PC-9 (cell line): ENCODE results near the gene C3orf33. TPM values are rescaled to one million over a fixed set of nuclear protein-coding genes. Genes with fewer than 3 reads are reported as not detected.

Experiments used
- BruUV-seq: library from RNA; stranded (reverse); fragments of 400-500 nt; replicated peaks from 2 replicates; lab custom pipeline; 2021; lab: Mats Ljungman, UMichigan
- CTCF ChIA-PET: fragments of 300-600 bp; sonication (Branson Sonifier 250); formaldehyde crosslinking; loops from one replicate; lab custom pipeline; 2022; ENCODE audit warnings: antibody characterized with exemption; lab: Charles Lee
- POLR2A ChIA-PET: fragments of 300-600 bp; sonication (Branson Sonifier 250); formaldehyde crosslinking; loops from one replicate; lab custom pipeline; 2022; ENCODE audit warnings: antibody characterized with exemption; ENCODE audit not compliant: unreplicated experiment; lab: Charles Lee
- DNase-seq, 2 experiments: peaks; one replicate each; pipeline versions ENCODE4 v3.0.0 to v3.0.0-alpha.2; 2015 to 2022; ENCODE audit warnings: mixed read lengths in 1 of 2
- H2AFZ ChIP-seq: fragments of 200-600 bp; sonication (generic); 2 replicates; pipeline ENCODE4 v1.8.1; 2017; ENCODE audit warnings: antibody characterized with exemption
- H3F3A ChIP-seq: fragments of 200-600 bp; sonication (generic); 2 replicates; pipeline ENCODE4 v1.8.1; 2017; ENCODE audit warnings: antibody characterized with exemption, mild to moderate bottlenecking, low read depth; ENCODE audit not compliant: insufficient read depth
- H3K27ac ChIP-seq: fragments of 200-600 bp; sonication (generic); 2 replicates; pipeline ENCODE4 v1.6.1; 2016; ENCODE audit warnings: mixed run types
- H3K27me3 ChIP-seq: fragments of 200-600 bp; sonication (generic); 2 replicates; pipeline ENCODE4 v1.6.1; 2016; ENCODE audit warnings: low read depth, mixed run types; ENCODE audit not compliant: insufficient read depth
- H3K36me3 ChIP-seq: fragments of 200-600 bp; sonication (generic); 2 replicates; pipeline ENCODE4 v1.6.1; 2016; ENCODE audit warnings: low read depth, mixed run types
- H3K4me1 ChIP-seq: fragments of 200-600 bp; sonication (generic); replicated peaks from 2 replicates; pipeline ENCODE4 v1.6.1; 2016; ENCODE audit warnings: mixed run types; ENCODE audit not compliant: insufficient read depth
- H3K4me2 ChIP-seq: fragments of 200-600 bp; sonication (generic); 2 replicates; pipeline ENCODE4 v1.6.1; 2017; ENCODE audit warnings: mixed run types
- H3K4me3 ChIP-seq: fragments of 200-600 bp; sonication (generic); 2 replicates; pipeline ENCODE4 v1.6.1; 2016; ENCODE audit warnings: mixed run types
- H3K79me2 ChIP-seq: fragments of 200-600 bp; sonication (generic); 2 replicates; pipeline ENCODE4 v1.6.1; 2017; ENCODE audit warnings: low read depth, mixed run types
- H3K9me2 ChIP-seq: fragments of 200-600 bp; sonication (generic); 2 replicates; pipeline ENCODE4 v1.8.1; 2017; ENCODE audit warnings: mild to moderate bottlenecking; ENCODE audit not compliant: insufficient read depth
- H3K9me3 ChIP-seq: fragments of 200-600 bp; sonication (generic); 2 replicates; pipeline ENCODE4 v1.8.1; 2016; ENCODE audit warnings: low read depth; ENCODE audit not compliant: insufficient read depth
- H4K20me1 ChIP-seq: fragments of 200-600 bp; sonication (generic); 2 replicates; pipeline ENCODE4 v1.8.1; 2017; ENCODE audit not compliant: insufficient read depth
- CTCF ChIP-seq: fragments of 200-600 bp; sonication (generic); conservative IDR thresholded peaks from 2 replicates; pipeline ENCODE4 v1.6.1; 2017; ENCODE audit warnings: mixed run types, antibody characterized with exemption, mild to moderate bottlenecking, moderate library complexity
- EZH2 ChIP-seq: fragments of 200-600 bp; sonication (generic); IDR thresholded peaks from 2 replicates; pipeline ENCODE4 v1.8.0; 2017; ENCODE audit warnings: antibody characterized with exemption, low read depth
- intact Hi-C: fragments of 100-400 bp; cut with micrococcal nuclease; formaldehyde crosslinking; loops from one replicate; pipeline ENCODE4 v1.10.0; 2022; ENCODE audit not compliant: unreplicated experiment
- total RNA-seq: library from RNA; stranded (reverse); gene quantifications from 2 replicates; pipeline ENCODE4 v1.2.3, GENCODE V29; 2021

C3orf33 gene
- total RNA-seq, 1 experiment from 2014 or later: 1.1 TPM

DNA sequence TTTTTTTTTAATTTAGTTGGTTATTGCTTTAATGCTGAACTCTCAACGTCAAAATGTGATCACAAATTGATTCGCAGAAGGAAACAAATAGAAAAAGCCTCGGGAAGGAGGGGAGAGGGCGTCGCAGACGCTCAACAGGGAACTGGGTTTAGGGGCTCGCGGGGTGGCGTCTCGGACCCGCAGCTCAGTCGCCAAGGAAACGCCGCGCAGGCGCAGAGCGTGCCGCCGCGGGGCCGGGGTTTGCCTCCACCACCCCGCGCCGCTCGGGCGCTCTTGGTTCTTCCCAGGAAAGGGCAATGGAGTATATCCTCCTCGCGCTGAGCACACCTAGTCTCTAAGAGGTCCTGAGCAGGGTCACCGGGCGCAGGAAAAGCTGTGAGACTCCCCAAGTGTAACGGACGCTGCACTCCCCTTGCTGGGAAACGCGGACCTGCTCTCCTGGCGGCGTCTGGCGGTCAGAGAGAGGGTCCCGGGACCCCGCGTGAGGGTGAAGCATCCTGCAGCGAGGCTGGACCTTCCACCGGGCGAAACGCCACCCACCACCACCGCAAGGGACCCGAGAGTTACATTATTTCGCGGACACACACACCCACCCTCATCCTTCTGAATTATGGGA lies 62.0 kb downstream of the C3orf33 start:
- intact Hi-C loops: loop anchor here (2.0 to 10.0 kb wide), 3 partner anchors 61 to 128 kb away; partner anchors contain the start of genes C3orf33, GMPS and SLC33A1
- CTCF ChIA-PET: no interaction called here

DNA sequence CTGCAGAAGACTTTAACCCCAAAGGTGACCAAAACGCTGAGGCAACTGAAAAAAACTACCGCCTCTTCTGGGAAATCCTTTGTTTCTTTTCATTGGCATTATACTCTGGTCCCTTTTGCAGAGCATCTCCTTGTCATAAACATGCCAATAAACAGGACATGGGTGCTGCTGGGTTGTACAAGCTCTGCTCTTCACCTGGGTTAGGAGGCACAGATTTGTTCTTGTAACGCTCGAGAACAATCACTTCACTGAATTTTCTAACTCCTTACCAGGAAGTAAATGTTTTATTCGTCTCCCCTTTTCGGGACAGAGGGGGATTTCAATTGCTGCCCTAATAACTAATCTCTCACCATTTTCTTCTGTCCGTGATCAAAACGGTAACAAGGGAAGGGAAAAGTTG lies 62.5 kb downstream of the C3orf33 start:
- Histone ChIP-seq H3F3A (peaks cover 2% of the 10 kb centered on the region; the same call in 1 of the 2 replicates), H3K27ac (no peak overlapping the region), H3K4me1 (peaks cover 23% of the 10 kb centered on the region), H4K20me1 (no peaks in the 10 kb centered on the region), H3K9me3 (no peaks in the 10 kb centered on the region), H3K9me2 (no peaks in the 10 kb centered on the region), H3K79me2 (no peaks in the 10 kb centered on the region), H3K4me2 (peak overlapping the region; percentile 87), H3K4me3 (peak overlapping the region; percentile 85), H3K27me3 (no peaks in the 10 kb centered on the region), H2AFZ (peak overlapping the region; percentile 100), H3K36me3 (no peaks in the 10 kb centered on the region)
- no peak for DNase-seq
- ChIA-PET POLR2A (interaction anchor here (0.5 kb wide), 2 partner anchors 127 to 1068 kb away, joined by 3 to 7 read pairs; partner anchors contain the start of gene GMPS), CTCF (no interaction called here)
- no peak for TF ChIP-seq CTCF
- no peak for TF ChIP-seq EZH2
- BruUV-seq: no TSS peak
- intact Hi-C loops: loop anchor here (2.0 to 10.0 kb wide), 3 partner anchors 61 to 129 kb away; partner anchors contain the start of genes C3orf33, GMPS and SLC33A1

More for the DNA sequence above, 62.0 kb downstream of the C3orf33 start:
- H3K4me1 ChIP-seq: peaks cover 28% of the 10 kb centered on the region
- peak overlapping the region; percentile 85 for H3K4me3 ChIP-seq
- no peaks in the 10 kb centered on the region for H3K9me3 ChIP-seq
- POLR2A ChIA-PET: interaction anchor here (0.5 kb wide), 3 partner anchors 126 to 1068 kb away, joined by 3 to 7 read pairs (median 3); partner anchors contain the start of gene GMPS
- H3K9me2 ChIP-seq: no peaks in the 10 kb centered on the region
- H2AFZ ChIP-seq: peak overlapping the region; percentile 100
- peaks cover 7% of the 10 kb centered on the region; the same call in 1 of the 2 replicates for H3F3A ChIP-seq
- DNase-seq: peak in 1 of 2 experiments; percentile 56
- no peaks in the 10 kb centered on the region for H4K20me1 ChIP-seq
- H3K79me2 ChIP-seq: no peaks in the 10 kb centered on the region
- peak overlapping the region; percentile 87 for H3K4me2 ChIP-seq
- no peaks in the 10 kb centered on the region for H3K27me3 ChIP-seq
- TF ChIP-seq CTCF (no peak), EZH2 (no peak)
- H3K27ac ChIP-seq: no peak overlapping the region
- H3K36me3 ChIP-seq: no peaks in the 10 kb centered on the region
- BruUV-seq: no TSS peak

DNA sequence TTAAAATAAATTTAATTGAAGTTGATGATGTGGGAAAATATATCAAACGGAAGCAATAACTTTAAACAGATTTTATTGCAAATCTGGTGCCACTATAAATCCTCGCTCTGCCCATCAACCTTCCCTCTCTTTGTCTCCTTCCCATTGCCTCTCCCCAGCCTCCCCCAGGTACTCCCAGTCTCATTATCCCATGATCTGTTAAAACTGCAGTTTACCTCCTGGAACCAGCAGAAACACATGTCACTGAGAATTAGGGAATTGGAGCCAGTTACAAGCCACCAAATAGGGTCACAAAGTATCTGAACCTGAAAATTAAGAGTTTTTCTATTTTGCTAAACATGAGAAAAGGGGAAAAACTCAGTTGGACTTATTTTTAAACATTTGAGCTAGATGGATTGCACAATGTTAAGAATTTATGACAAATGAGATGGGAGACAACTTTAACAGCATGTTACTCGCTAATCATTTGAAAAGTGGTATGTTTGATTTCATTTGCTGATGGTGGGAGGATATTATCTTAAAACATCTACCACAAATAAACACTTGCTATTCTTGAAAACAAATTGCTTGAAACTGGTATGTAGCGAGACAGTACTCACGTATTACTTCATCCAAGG lies 63.6 kb downstream of the C3orf33 start:
- H3K4me2 ChIP-seq: no peak overlapping the region
- no peaks in the 10 kb centered on the region for H3K36me3 ChIP-seq
- H3K9me2 ChIP-seq: no peaks in the 10 kb centered on the region
- peaks cover 12% of the 10 kb centered on the region; the same call in 1 of the 2 replicates for H3K4me1 ChIP-seq
- H3K79me2 ChIP-seq: no peaks in the 10 kb centered on the region
- no peak overlapping the region for H3K27ac ChIP-seq
- H3K4me3 ChIP-seq: no peak overlapping the region
- no peak for DNase-seq
- no TSS peak for BruUV-seq
- no peaks in the 10 kb centered on the region for H3K27me3 ChIP-seq
- no peaks in the 10 kb centered on the region for H3F3A ChIP-seq
- POLR2A ChIA-PET: no interaction called here
- H3K9me3 ChIP-seq: no peaks in the 10 kb centered on the region
- H2AFZ ChIP-seq: no peak overlapping the region
- H4K20me1 ChIP-seq: no peaks in the 10 kb centered on the region
- no peak for TF ChIP-seq CTCF
- no peak for TF ChIP-seq EZH2
- intact Hi-C loops: loop anchor here (5.0 to 10.0 kb wide), 2 partner anchors 62 to 130 kb away; partner anchors contain the start of genes C3orf33 and GMPS
- CTCF ChIA-PET: no interaction called here
